Effector memory CD8-positive, alpha-beta T cell (primary cell): Measurements from ENCODE around the gene CCT6A.
"Not testable (repeated sequence)": the region's sequence is repeated elsewhere in the genome, so short reads cannot be mapped to it uniquely, and the experiment has no call there.

ENCODE experiments used
- ATAC-seq: fragments of 150-1000 bp; cut with Tn5 transposase; replicated peaks from 2 replicates; pipeline ENCODE4 v1.10.0; 2021; ENCODE audit warnings: mild to moderate bottlenecking, moderate library complexity
- DNase-seq, 3 experiments: peaks; one replicate each; pipeline ENCODE4 v3.0.0; 2021
- H3K27ac Mint-ChIP-seq, 2 donors: one replicate each; pipeline ENCODE4 v1.8.0; 2022; ENCODE audit warnings: mild to moderate bottlenecking in 2 of 2, mixed read lengths in 2 of 2, moderate library complexity in 2 of 2
- H3K27me3 Mint-ChIP-seq, 2 donors: one replicate each; pipeline ENCODE4 v1.8.0; 2022; ENCODE audit warnings: mixed read lengths in 2 of 2
- H3K36me3 Mint-ChIP-seq: one replicate; pipeline ENCODE4 v1.8.0; 2022; ENCODE audit warnings: mild to moderate bottlenecking, moderate library complexity, mixed read lengths; ENCODE audit not compliant: insufficient read depth
- H3K4me1 Mint-ChIP-seq, 2 donors: one replicate each; pipeline ENCODE4 v1.8.0; 2022; ENCODE audit warnings: low read depth in 2 of 2, mixed read lengths in 2 of 2
- H3K4me3 Mint-ChIP-seq, 2 donors: one replicate each; pipeline ENCODE4 v1.8.0; 2022; ENCODE audit warnings: mild to moderate bottlenecking in 2 of 2, mixed read lengths in 2 of 2, moderate library complexity in 2 of 2
- H3K9me3 Mint-ChIP-seq, 2 donors: one replicate each; pipeline ENCODE4 v1.8.0; 2022; ENCODE audit warnings: mixed read lengths in 2 of 2
- total RNA-seq, 9 experiments: gene quantifications; one replicate each; lab custom pipeline; 2026; lab: John Stamatoyannopoulos, UW

CCT6A gene
- total RNA-seq: 67.2 to 724 (median 156) reads per million in 9 experiments

- peaks cover 11 to 22% of the 10 kb centered on the region in 2 donors for H3K4me1 Mint-ChIP-seq
- no peaks in the 10 kb centered on the region for H3K9me3 Mint-ChIP-seq
- DNase-seq: peak; percentile 75 to 78 (median 78)
- H3K4me3 Mint-ChIP-seq: peak within 1 kb of the TSS; percentile 84 to 93
- peak within 1 kb of the TSS; percentile 85 to 95 for H3K27ac Mint-ChIP-seq
- no peaks in the 10 kb centered on the region for H3K27me3 Mint-ChIP-seq
- ATAC-seq: peak; percentile 90
- peaks cover 33% of the 10 kb centered on the region for H3K36me3 Mint-ChIP-seq
Measured at GRCh38 chr7:56051339-56052191, at the start of gene CCT6A, which contains the start of gene PSPH. Gene CCT6A (plus strand): TSS chr7:56051765. CDS start chr7:56051849, 84 bp downstream. Gene PSPH (minus strand): TSS chr7:56051444. CDS start chr7:56021212, 30,232 bp downstream.

- Mint-ChIP-seq H3K4me1 (no peaks in the 10 kb centered on the region), H3K36me3 (peaks cover 10% of the 10 kb centered on the region), H3K27ac (no peak overlapping the region), H3K4me3 (no peak overlapping the region), H3K9me3 (no peaks in the 10 kb centered on the region), H3K27me3 (no peaks in the 10 kb centered on the region)
- DNase-seq (no peak), ATAC-seq (no peak)
Measured at GRCh38 chr7:56003749-56004148, 47.8 kb upstream of the CCT6A start.

- no peak for ATAC-seq
- Mint-ChIP-seq H3K4me3 (no peak overlapping the region), H3K36me3 (peaks cover 3% of the 10 kb centered on the region), H3K4me1 (no peaks in the 10 kb centered on the region), H3K27me3 (no peaks in the 10 kb centered on the region), H3K9me3 (no peaks in the 10 kb centered on the region), H3K27ac (no peak overlapping the region)
- DNase-seq: no peak
Measured at GRCh38 chr7:56007167-56007652, 44.4 kb upstream of the CCT6A start.

GRCh38 chr7:56007891-56008290, 43.7 kb upstream of the CCT6A start:
- DNase-seq (no peak), ATAC-seq (no peak)
- Mint-ChIP-seq H3K27ac (no peak overlapping the region), H3K4me1 (no peaks in the 10 kb centered on the region), H3K27me3 (no peaks in the 10 kb centered on the region), H3K4me3 (no peak overlapping the region), H3K36me3 (peaks cover 3% of the 10 kb centered on the region), H3K9me3 (no peaks in the 10 kb centered on the region)

- DNase-seq (no peak), ATAC-seq (no peak)
- no peak overlapping the region for H3K4me3 Mint-ChIP-seq
- H3K36me3 Mint-ChIP-seq: no peaks in the 10 kb centered on the region
- H3K27ac Mint-ChIP-seq: no peak overlapping the region
- H3K4me1 Mint-ChIP-seq: no peaks in the 10 kb centered on the region
- H3K9me3 Mint-ChIP-seq: no peaks in the 10 kb centered on the region
- H3K27me3 Mint-ChIP-seq: no peaks in the 10 kb centered on the region
Measured at GRCh38 chr7:56009695-56010094, 41.9 kb upstream of the CCT6A start.

GRCh38 chr7:56017015-56017414, 34.5 kb upstream of the CCT6A start:
- H3K4me1 Mint-ChIP-seq, H3K9me3 Mint-ChIP-seq, H3K36me3 Mint-ChIP-seq, H3K27ac Mint-ChIP-seq, DNase-seq, H3K27me3 Mint-ChIP-seq, ATAC-seq, H3K4me3 Mint-ChIP-seq: not testable (repeated sequence)

GRCh38 chr7:56019501-56019900, 32.1 kb upstream of the CCT6A start:
- no peak overlapping the region for H3K27ac Mint-ChIP-seq
- ATAC-seq (no peak), DNase-seq (no peak)
- peaks cover 10% of the 10 kb centered on the region for H3K36me3 Mint-ChIP-seq
- H3K4me1 Mint-ChIP-seq: no peaks in the 10 kb centered on the region
- no peak overlapping the region for H3K4me3 Mint-ChIP-seq
- H3K9me3 Mint-ChIP-seq: no peaks in the 10 kb centered on the region
- H3K27me3 Mint-ChIP-seq: no peaks in the 10 kb centered on the region

- no peak for DNase-seq
- Mint-ChIP-seq H3K4me3 (no peak overlapping the region), H3K36me3 (peaks cover 10% of the 10 kb centered on the region), H3K4me1 (no peaks in the 10 kb centered on the region), H3K27ac (no peak overlapping the region), H3K9me3 (no peaks in the 10 kb centered on the region), H3K27me3 (no peaks in the 10 kb centered on the region)
- no peak for ATAC-seq
Measured at GRCh38 chr7:56023500-56023899, 28.1 kb upstream of the CCT6A start.

- Mint-ChIP-seq H3K4me1 (no peaks in the 10 kb centered on the region), H3K36me3 (peaks cover 2% of the 10 kb centered on the region), H3K4me3 (no peak overlapping the region), H3K27me3 (no peaks in the 10 kb centered on the region), H3K9me3 (no peaks in the 10 kb centered on the region), H3K27ac (no peak overlapping the region)
- DNase-seq: no peak
- ATAC-seq: no peak
Measured at GRCh38 chr7:56026538-56026937, 25.0 kb upstream of the CCT6A start.

GRCh38 chr7:56028942-56029630, 22.5 kb upstream of the CCT6A start:
- DNase-seq: no peak
- H3K4me1 Mint-ChIP-seq: peaks cover 5% of the 10 kb centered on the region in 2 donors
- H3K27ac Mint-ChIP-seq: peak overlapping the region in 1 of 2 donors; percentile 5
- peaks cover 11% of the 10 kb centered on the region for H3K36me3 Mint-ChIP-seq
- no peaks in the 10 kb centered on the region for H3K27me3 Mint-ChIP-seq
- H3K4me3 Mint-ChIP-seq: no peak overlapping the region
- no peaks in the 10 kb centered on the region for H3K9me3 Mint-ChIP-seq
- no peak for ATAC-seq

GRCh38 chr7:56030340-56030739, 21.2 kb upstream of the CCT6A start:
- H3K4me1 Mint-ChIP-seq: peaks cover 5% of the 10 kb centered on the region in 2 donors
- no peaks in the 10 kb centered on the region for H3K27me3 Mint-ChIP-seq
- no peaks in the 10 kb centered on the region for H3K9me3 Mint-ChIP-seq
- no peak overlapping the region for H3K27ac Mint-ChIP-seq
- peaks cover 12% of the 10 kb centered on the region for H3K36me3 Mint-ChIP-seq
- no peak for ATAC-seq
- DNase-seq: no peak
- no peak overlapping the region for H3K4me3 Mint-ChIP-seq

GRCh38 chr7:56031556-56031955, 20.0 kb upstream of the CCT6A start:
- not testable (repeated sequence) for H3K4me1 Mint-ChIP-seq, H3K27me3 Mint-ChIP-seq, H3K4me3 Mint-ChIP-seq, H3K9me3 Mint-ChIP-seq, H3K27ac Mint-ChIP-seq, ATAC-seq, DNase-seq
- H3K36me3 Mint-ChIP-seq: peaks cover 12% of the 10 kb centered on the region

GRCh38 chr7:56032578-56032977, 19.0 kb upstream of the CCT6A start:
- H3K4me3 Mint-ChIP-seq: peak overlapping the region; percentile 12 to 85
- H3K36me3 Mint-ChIP-seq: peaks cover 12% of the 10 kb centered on the region
- ATAC-seq, H3K27me3 Mint-ChIP-seq, H3K9me3 Mint-ChIP-seq, H3K27ac Mint-ChIP-seq, DNase-seq, H3K4me1 Mint-ChIP-seq: not testable (repeated sequence)
